PC-9 (cell line): Measurements from ENCODE around the gene GABPB2. TPM values are rescaled to one million over a fixed set of nuclear protein-coding genes. Genes with fewer than 3 reads are reported as not detected.

Experiments
- BruUV-seq: library from RNA; stranded (reverse); fragments of 400-500 nt; replicated peaks from 2 replicates; lab custom pipeline; 2021; lab: Mats Ljungman, UMichigan
- CTCF ChIA-PET: fragments of 300-600 bp; sonication (Branson Sonifier 250); formaldehyde crosslinking; loops from one replicate; lab custom pipeline; 2022; ENCODE audit warnings: antibody characterized with exemption; lab: Charles Lee
- POLR2A ChIA-PET: fragments of 300-600 bp; sonication (Branson Sonifier 250); formaldehyde crosslinking; loops from one replicate; lab custom pipeline; 2022; ENCODE audit warnings: antibody characterized with exemption; ENCODE audit not compliant: unreplicated experiment; lab: Charles Lee
- DNase-seq, 2 experiments: peaks; one replicate each; pipeline versions ENCODE4 v3.0.0 to v3.0.0-alpha.2; 2015 to 2022; ENCODE audit warnings: mixed read lengths in 1 of 2
- H2AFZ ChIP-seq: fragments of 200-600 bp; sonication (generic); 2 replicates; pipeline ENCODE4 v1.8.1; 2017; ENCODE audit warnings: antibody characterized with exemption
- H3F3A ChIP-seq: fragments of 200-600 bp; sonication (generic); 2 replicates; pipeline ENCODE4 v1.8.1; 2017; ENCODE audit warnings: antibody characterized with exemption, mild to moderate bottlenecking, low read depth; ENCODE audit not compliant: insufficient read depth
- H3K27ac ChIP-seq: fragments of 200-600 bp; sonication (generic); 2 replicates; pipeline ENCODE4 v1.6.1; 2016; ENCODE audit warnings: mixed run types
- H3K27me3 ChIP-seq: fragments of 200-600 bp; sonication (generic); 2 replicates; pipeline ENCODE4 v1.6.1; 2016; ENCODE audit warnings: low read depth, mixed run types; ENCODE audit not compliant: insufficient read depth
- H3K36me3 ChIP-seq: fragments of 200-600 bp; sonication (generic); 2 replicates; pipeline ENCODE4 v1.6.1; 2016; ENCODE audit warnings: low read depth, mixed run types
- H3K4me1 ChIP-seq: fragments of 200-600 bp; sonication (generic); replicated peaks from 2 replicates; pipeline ENCODE4 v1.6.1; 2016; ENCODE audit warnings: mixed run types; ENCODE audit not compliant: insufficient read depth
- H3K4me2 ChIP-seq: fragments of 200-600 bp; sonication (generic); 2 replicates; pipeline ENCODE4 v1.6.1; 2017; ENCODE audit warnings: mixed run types
- H3K4me3 ChIP-seq: fragments of 200-600 bp; sonication (generic); 2 replicates; pipeline ENCODE4 v1.6.1; 2016; ENCODE audit warnings: mixed run types
- H3K79me2 ChIP-seq: fragments of 200-600 bp; sonication (generic); 2 replicates; pipeline ENCODE4 v1.6.1; 2017; ENCODE audit warnings: low read depth, mixed run types
- H3K9me2 ChIP-seq: fragments of 200-600 bp; sonication (generic); 2 replicates; pipeline ENCODE4 v1.8.1; 2017; ENCODE audit warnings: mild to moderate bottlenecking; ENCODE audit not compliant: insufficient read depth
- H3K9me3 ChIP-seq: fragments of 200-600 bp; sonication (generic); 2 replicates; pipeline ENCODE4 v1.8.1; 2016; ENCODE audit warnings: low read depth; ENCODE audit not compliant: insufficient read depth
- H4K20me1 ChIP-seq: fragments of 200-600 bp; sonication (generic); 2 replicates; pipeline ENCODE4 v1.8.1; 2017; ENCODE audit not compliant: insufficient read depth
- CTCF ChIP-seq: fragments of 200-600 bp; sonication (generic); conservative IDR thresholded peaks from 2 replicates; pipeline ENCODE4 v1.6.1; 2017; ENCODE audit warnings: mixed run types, antibody characterized with exemption, mild to moderate bottlenecking, moderate library complexity
- EZH2 ChIP-seq: fragments of 200-600 bp; sonication (generic); IDR thresholded peaks from 2 replicates; pipeline ENCODE4 v1.8.0; 2017; ENCODE audit warnings: antibody characterized with exemption, low read depth
- intact Hi-C: fragments of 100-400 bp; cut with micrococcal nuclease; formaldehyde crosslinking; loops from one replicate; pipeline ENCODE4 v1.10.0; 2022; ENCODE audit not compliant: unreplicated experiment
- total RNA-seq: library from RNA; stranded (reverse); gene quantifications from 2 replicates; pipeline ENCODE4 v1.2.3, GENCODE V29; 2021

Gene GABPB2
- total RNA-seq, 1 experiment from 2014 or later = 6.6 TPM

- intact Hi-C loops = loop anchor here (10.0 kb wide), 1 partner anchor 495 kb away; no protein-coding TSS in a partner anchor
- TF ChIP-seq CTCF (no peak), EZH2 (no peak)
Measured at GRCh38 chr1:151060007-151060656, 10.4 kb upstream of the GABPB2 start, which contains the start of gene MLLT11. Gene MLLT11, plus strand, starts transcription at chr1:151060397. Its CDS starts 6,828 bp downstream, at chr1:151067225.

GRCh38 chr1:151060657-151061421 is 9.7 kb upstream of the GABPB2 start:
- Histone ChIP-seq H3K36me3 (peaks cover 8% of the 10 kb centered on the region; the same call in 1 of the 2 replicates), H4K20me1 (peaks cover 14% of the 10 kb centered on the region; the same call in 1 of the 2 replicates), H3K9me2 (no peaks in the 10 kb centered on the region), H3K27me3 (no peaks in the 10 kb centered on the region), H2AFZ (peak overlapping the region; percentile 86), H3K4me2 (peak overlapping the region; percentile 90), H3K27ac (no peak overlapping the region), H3K4me1 (peaks cover 34% of the 10 kb centered on the region), H3K9me3 (no peaks in the 10 kb centered on the region), H3K4me3 (peak overlapping the region; percentile 82), H3K79me2 (peaks cover 36% of the 10 kb centered on the region), H3F3A (peaks cover 10% of the 10 kb centered on the region)
- intact Hi-C loops = loop anchor here (1.0 to 10.0 kb wide), 2 partner anchors 10 to 496 kb away; no protein-coding TSS in a partner anchor
- CTCF ChIA-PET = interaction anchor here (0.5 to 1.0 kb wide), 3 partner anchors 39 to 805 kb away, joined by 3 to 5 read pairs (median 3); no protein-coding TSS in a partner anchor
- no peak for DNase-seq
- no peak for TF ChIP-seq CTCF
- no peak for TF ChIP-seq EZH2
- TSS peak; percentile 45 for BruUV-seq
- POLR2A ChIA-PET = interaction anchor here (0.6 kb wide), 1 partner anchor 76 kb away, joined by 14 read pairs; no protein-coding TSS in a partner anchor

More at GRCh38 chr1:151060007-151060656, 10.4 kb upstream of the GABPB2 start, which contains the start of gene MLLT11:
- ChIA-PET POLR2A (interaction anchor here (0.6 kb wide), 1 partner anchor 75 kb away, joined by 14 read pairs; no protein-coding TSS in a partner anchor), CTCF (interaction anchor here (0.7 kb wide), 1 partner anchor 39 kb away, joined by 5 read pairs; no protein-coding TSS in a partner anchor)
- no TSS peak for BruUV-seq
- H3K27me3 ChIP-seq = no peaks in the 10 kb centered on the region
- DNase-seq = no peak
- peaks cover 43% of the 10 kb centered on the region for H3K79me2 ChIP-seq
- H3K36me3 ChIP-seq = peaks cover 13% of the 10 kb centered on the region; the same call in 1 of the 2 replicates
- peaks cover 14% of the 10 kb centered on the region; the same call in 1 of the 2 replicates for H4K20me1 ChIP-seq
- H3K4me1 ChIP-seq = peaks cover 41% of the 10 kb centered on the region
- H3K9me2 ChIP-seq = no peaks in the 10 kb centered on the region
- H2AFZ ChIP-seq = peak within 1 kb of the TSS; percentile 86
- H3K4me2 ChIP-seq = peak within 1 kb of the TSS; percentile 90
- H3K27ac ChIP-seq = no peak within 1 kb of the TSS
- peaks cover 10% of the 10 kb centered on the region for H3F3A ChIP-seq
- peak within 1 kb of the TSS; percentile 82 for H3K4me3 ChIP-seq
- H3K9me3 ChIP-seq = no peaks in the 10 kb centered on the region

- Histone ChIP-seq H3K9me2 (no peaks in the 10 kb centered on the region), H3K79me2 (peaks cover 27% of the 10 kb centered on the region), H3K27ac (no peak overlapping the region), H3K4me2 (no peak overlapping the region), H3K4me3 (no peak overlapping the region), H3K36me3 (peaks cover 5% of the 10 kb centered on the region; the same call in 1 of the 2 replicates), H4K20me1 (peaks cover 11% of the 10 kb centered on the region; the same call in 1 of the 2 replicates), H3F3A (peaks cover 5% of the 10 kb centered on the region), H2AFZ (no peak overlapping the region), H3K4me1 (peaks cover 25% of the 10 kb centered on the region), H3K27me3 (no peaks in the 10 kb centered on the region), H3K9me3 (no peaks in the 10 kb centered on the region)
- no peak for TF ChIP-seq EZH2
- TF ChIP-seq CTCF = no peak
- no peak for DNase-seq
- no TSS peak for BruUV-seq
- intact Hi-C loops = loop anchor here (1.0 to 10.0 kb wide), 2 partner anchors 10 to 497 kb away; no protein-coding TSS in a partner anchor
- CTCF ChIA-PET = interaction anchor here (0.5 to 1.0 kb wide), 4 partner anchors 8 to 806 kb away, joined by 3 read pairs; no protein-coding TSS in a partner anchor
- POLR2A ChIA-PET = interaction anchor here (0.6 to 0.7 kb wide), 2 partner anchors 12 to 25 kb away, joined by 4 to 6 read pairs; partner anchors contain the start of gene BNIPL
Measured at GRCh38 chr1:151061704-151062103, 8.9 kb upstream of the GABPB2 start.
